A673 (cell line): Measurements from ENCODE around the gene SLC35C1.

Experiments
- EZH2 ChIP-seq: fragments of 200-600 bp; sonication (generic); IDR thresholded peaks from 2 replicates; pipeline ENCODE4 v1.6.1; 2017; ENCODE audit warnings: borderline replicate concordance, low read depth, mild to moderate bottlenecking, mixed read lengths, antibody characterized with exemption, low read length; ENCODE audit not compliant: poor library complexity, severe bottlenecking
- TF ChIP-seq, protein P1 (sequence below): fragments of 300-800, 200-600 bp; sonication (generic); conservative IDR thresholded peaks from 2 replicates; pipeline ENCODE4 v1.5.1; 2017; ENCODE audit warnings: low read depth, mild to moderate bottlenecking, antibody characterized with exemption, low read length, moderate library complexity, mixed read lengths

DNA sequence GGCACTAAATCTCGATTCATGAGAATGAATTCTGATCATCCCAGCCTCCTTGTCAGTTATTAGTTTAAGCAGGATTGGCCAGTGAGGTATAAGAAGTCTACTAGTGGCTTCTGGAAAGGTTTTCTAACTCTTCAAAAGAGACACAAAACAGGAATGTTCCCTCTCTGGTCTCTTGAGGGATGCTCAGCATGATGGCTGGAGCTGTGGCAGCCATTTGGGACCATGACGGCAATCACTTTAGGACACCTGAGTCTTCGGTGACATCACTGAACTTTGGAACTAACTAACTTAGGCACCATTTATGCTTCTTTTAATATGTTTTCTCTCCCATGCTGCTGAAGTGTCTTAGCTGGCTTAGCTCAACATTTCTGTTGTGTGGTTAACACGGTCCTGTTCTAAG, 22.2 kb downstream of the SLC35C1 start:
- TF ChIP-seq, protein P1, sequence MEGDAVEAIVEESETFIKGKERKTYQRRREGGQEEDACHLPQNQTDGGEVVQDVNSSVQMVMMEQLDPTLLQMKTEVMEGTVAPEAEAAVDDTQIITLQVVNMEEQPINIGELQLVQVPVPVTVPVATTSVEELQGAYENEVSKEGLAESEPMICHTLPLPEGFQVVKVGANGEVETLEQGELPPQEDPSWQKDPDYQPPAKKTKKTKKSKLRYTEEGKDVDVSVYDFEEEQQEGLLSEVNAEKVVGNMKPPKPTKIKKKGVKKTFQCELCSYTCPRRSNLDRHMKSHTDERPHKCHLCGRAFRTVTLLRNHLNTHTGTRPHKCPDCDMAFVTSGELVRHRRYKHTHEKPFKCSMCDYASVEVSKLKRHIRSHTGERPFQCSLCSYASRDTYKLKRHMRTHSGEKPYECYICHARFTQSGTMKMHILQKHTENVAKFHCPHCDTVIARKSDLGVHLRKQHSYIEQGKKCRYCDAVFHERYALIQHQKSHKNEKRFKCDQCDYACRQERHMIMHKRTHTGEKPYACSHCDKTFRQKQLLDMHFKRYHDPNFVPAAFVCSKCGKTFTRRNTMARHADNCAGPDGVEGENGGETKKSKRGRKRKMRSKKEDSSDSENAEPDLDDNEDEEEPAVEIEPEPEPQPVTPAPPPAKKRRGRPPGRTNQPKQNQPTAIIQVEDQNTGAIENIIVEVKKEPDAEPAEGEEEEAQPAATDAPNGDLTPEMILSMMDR = no peak
- no peak for TF ChIP-seq EZH2
